ENCODE results near the gene TUSC2.

Gene TUSC2

GRCh38 chr3:50373146-50374051 is 45.4 kb upstream of the TUSC2 start:
- Histone ChIP-seq H3K79me2 (ENCODE audit: insufficient read depth, low read length) (no peaks in the 10 kb centered on the region), H3K4me2 (ENCODE audit: insufficient read depth, low read length) (no peak overlapping the region), H3K4me1 (ENCODE audit: insufficient read depth, low read length) (0 out of 2 replicates have a peak, but pooled peaks cover 2% of the 10 kb centered on the region), H3K36me3 (ENCODE audit: insufficient read depth, low read length) (no peaks in the 10 kb centered on the region), H3K27ac (ENCODE audit: low read length) (no peak overlapping the region), H3K4me3 (ENCODE audit: low read depth in 1 of 2, low read length in 2 of 2) (no peak overlapping the region), H3K27me3 (ENCODE audit: insufficient read depth, low read length, poor library complexity) (no peaks in the 10 kb centered on the region), H4K20me1 (ENCODE audit: insufficient read depth, low read length) (peaks cover 1% of the 10 kb centered on the region; the same call in 1 of the 2 replicates), H3K9me3 (ENCODE audit: insufficient read depth, low read length, severe bottlenecking) (no peaks in the 10 kb centered on the region), H2AFZ (ENCODE audit: low read depth, low read length) (no peak overlapping the region), H3K9ac (ENCODE audit: low read depth, low read length) (no peak overlapping the region)
- no peak for DNase-seq
- TF ChIP-seq EZH2 (IDR thresholded peaks at IDR 0.05; ENCODE audit: borderline replicate concordance, low read depth, low read length, severe bottlenecking) (no peak), CTCF (IDR thresholded peaks at IDR 0.05; ENCODE audit: borderline replicate concordance, extremely low read depth, low read length, poor library complexity, severe bottlenecking) (no peak)
- ATAC-seq (ENCODE audit: insufficient read depth, low read depth): no peak

GRCh38 chr3:50372349-50372748 is 44.3 kb upstream of the TUSC2 start:
- Histone ChIP-seq H3K79me2 (ENCODE audit: insufficient read depth, low read length) (no peaks in the 10 kb centered on the region), H3K27me3 (ENCODE audit: insufficient read depth, low read length, poor library complexity) (no peaks in the 10 kb centered on the region), H3K9me3 (ENCODE audit: insufficient read depth, low read length, severe bottlenecking) (no peaks in the 10 kb centered on the region), H2AFZ (ENCODE audit: low read depth, low read length) (no peak overlapping the region), H4K20me1 (ENCODE audit: insufficient read depth, low read length) (peaks cover 4% of the 10 kb centered on the region; the same call in 1 of the 2 replicates), H3K36me3 (ENCODE audit: insufficient read depth, low read length) (no peaks in the 10 kb centered on the region), H3K4me2 (ENCODE audit: insufficient read depth, low read length) (no peak overlapping the region), H3K27ac (ENCODE audit: low read length) (no peak overlapping the region), H3K4me1 (ENCODE audit: insufficient read depth, low read length) (0 out of 2 replicates have a peak, but pooled peaks cover 2% of the 10 kb centered on the region), H3K4me3 (ENCODE audit: low read depth in 1 of 2, low read length in 2 of 2) (no peak overlapping the region), H3K9ac (ENCODE audit: low read depth, low read length) (no peak overlapping the region)
- no peak for TF ChIP-seq EZH2 (IDR thresholded peaks at IDR 0.05; ENCODE audit: borderline replicate concordance, low read depth, low read length, severe bottlenecking)
- peak; percentile 23 for TF ChIP-seq CTCF (IDR thresholded peaks at IDR 0.05; ENCODE audit: borderline replicate concordance, extremely low read depth, low read length, poor library complexity, severe bottlenecking)
- DNase-seq: peak; percentile 69
- peak; percentile 84 for ATAC-seq (ENCODE audit: insufficient read depth, low read depth)

DNA sequence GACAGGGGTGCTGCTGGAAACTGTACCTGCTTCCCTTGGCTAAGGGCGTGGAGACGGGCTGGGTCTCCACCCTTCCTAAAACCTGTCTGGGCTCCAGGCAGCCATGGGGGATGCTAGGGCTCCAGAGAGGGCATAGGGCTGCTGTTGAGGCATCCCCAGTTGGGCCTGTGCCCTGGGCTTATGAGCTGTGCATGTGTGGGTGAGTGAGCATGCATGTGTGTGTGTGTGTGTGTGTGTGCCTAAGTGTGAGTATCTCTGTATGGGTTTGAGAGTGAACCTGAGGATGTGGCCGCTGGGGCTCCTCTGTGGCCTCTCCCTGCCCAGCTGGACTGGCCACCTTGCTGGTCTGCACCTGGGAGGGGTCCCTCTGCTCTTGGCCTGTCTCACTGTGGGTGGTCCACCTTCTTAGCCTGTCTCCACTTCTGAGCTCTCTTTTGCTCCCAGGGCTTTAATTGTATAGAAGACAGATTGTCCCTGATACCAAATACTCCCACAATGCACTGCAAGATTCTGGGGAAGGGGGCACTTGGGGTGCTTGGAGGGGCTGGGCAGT is 43.2 kb upstream of the TUSC2 start:
- H3K4me2 ChIP-seq (ENCODE audit: insufficient read depth, low read length): no peak overlapping the region
- no peak for TF ChIP-seq EZH2 (IDR thresholded peaks at IDR 0.05; ENCODE audit: borderline replicate concordance, low read depth, low read length, severe bottlenecking)
- no peak for TF ChIP-seq CTCF (IDR thresholded peaks at IDR 0.05; ENCODE audit: borderline replicate concordance, extremely low read depth, low read length, poor library complexity, severe bottlenecking)
- 0 out of 2 replicates have a peak, but pooled peaks cover 2% of the 10 kb centered on the region for H3K4me1 ChIP-seq (ENCODE audit: insufficient read depth, low read length)
- H3K27ac ChIP-seq (ENCODE audit: low read length): no peak overlapping the region
- H3K27me3 ChIP-seq (ENCODE audit: insufficient read depth, low read length, poor library complexity): no peaks in the 10 kb centered on the region
- H4K20me1 ChIP-seq (ENCODE audit: insufficient read depth, low read length): peaks cover 4% of the 10 kb centered on the region; the same call in 1 of the 2 replicates
- no peaks in the 10 kb centered on the region for H3K79me2 ChIP-seq (ENCODE audit: insufficient read depth, low read length)
- ATAC-seq (ENCODE audit: insufficient read depth, low read depth) (no peak), DNase-seq (no peak)
- H3K9me3 ChIP-seq (ENCODE audit: insufficient read depth, low read length, severe bottlenecking): no peaks in the 10 kb centered on the region
- H3K4me3 ChIP-seq (ENCODE audit: low read depth in 1 of 2, low read length in 2 of 2): no peak overlapping the region
- H3K9ac ChIP-seq (ENCODE audit: low read depth, low read length): no peak overlapping the region
- H2AFZ ChIP-seq (ENCODE audit: low read depth, low read length): no peak overlapping the region
- no peaks in the 10 kb centered on the region for H3K36me3 ChIP-seq (ENCODE audit: insufficient read depth, low read length)

All from DND-41 (cell line).